Measurements from ENCODE around the gene PAK6. TPM values are rescaled to one million over a fixed set of nuclear protein-coding genes. Genes with fewer than 3 reads are reported as not detected.

Gene PAK6
- total RNA-seq, 1 experiment from 2014 or later = 0.45 TPM

DNA sequence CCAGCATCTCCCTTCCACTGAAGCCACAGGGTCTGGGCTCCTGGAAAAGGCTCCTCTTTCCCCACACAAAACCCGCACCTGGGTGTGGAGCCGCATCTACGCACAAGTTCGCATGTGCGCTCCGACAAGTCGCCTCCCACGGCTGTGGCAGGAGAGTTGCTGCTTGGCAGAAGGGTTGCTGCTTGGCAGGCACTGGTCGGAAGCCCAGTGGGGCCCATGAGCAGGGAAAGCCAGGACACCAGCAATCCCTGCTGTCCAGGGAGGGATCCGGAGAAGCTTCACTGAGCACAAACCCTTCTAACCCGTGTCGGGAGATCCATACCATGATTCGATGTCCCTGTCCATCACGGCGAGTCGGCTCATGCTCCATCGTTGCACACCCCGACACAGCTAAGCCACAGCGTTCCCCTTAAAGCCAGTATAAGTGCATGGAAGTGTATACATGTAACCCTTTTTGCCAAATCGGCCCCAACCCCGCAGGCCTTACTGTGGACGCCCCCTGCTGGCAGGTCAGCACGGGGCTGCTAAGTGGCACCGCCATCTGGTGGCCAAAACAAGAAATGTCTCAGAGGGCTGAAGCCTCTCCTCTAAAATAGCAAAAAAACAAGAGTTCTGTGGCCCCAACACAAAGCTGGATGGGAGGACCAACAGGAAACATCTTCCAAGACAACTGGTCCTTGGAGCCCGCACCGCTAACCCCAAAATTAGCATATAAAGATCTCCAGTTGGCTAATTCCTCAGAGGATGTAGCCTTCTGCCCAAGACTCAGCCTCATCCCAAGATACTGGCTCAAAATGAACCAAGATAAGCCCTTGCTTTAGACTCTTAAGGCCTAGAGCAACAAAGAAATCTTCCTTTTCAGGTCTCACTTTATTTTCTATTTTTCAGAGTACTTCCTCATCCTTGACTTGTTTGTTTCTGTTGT, 35.7 kb downstream of the PAK6 start:
- no peaks in the 10 kb centered on the region for H4K20me1 ChIP-seq (ENCODE audit: insufficient read depth, low read depth, low read length)
- no peaks in the 10 kb centered on the region for H3K27me3 ChIP-seq (ENCODE audit: low read length)
- no peaks in the 10 kb centered on the region for H3K36me3 ChIP-seq (ENCODE audit: insufficient read depth, low read length)
- no peaks in the 10 kb centered on the region for H3K79me2 ChIP-seq (ENCODE audit: low read length)
- no peak overlapping the region for H2AFZ ChIP-seq (ENCODE audit: low read length)
- no peaks in the 10 kb centered on the region for H3K9me3 ChIP-seq (ENCODE audit: low read length)
- H3K27ac ChIP-seq (ENCODE audit: low read length) = no peak overlapping the region
- no peak overlapping the region for H3K4me3 ChIP-seq (ENCODE audit: low read length)
- peaks cover 34% of the 10 kb centered on the region for H3K4me1 ChIP-seq (ENCODE audit: low read length)
- H3K9ac ChIP-seq (ENCODE audit: low read length) = no peak overlapping the region
- H3K9me2 ChIP-seq (replicated peaks; ENCODE audit: insufficient read depth, low read length) = no peaks in the 10 kb centered on the region
- peak; percentile 96 for DNase-seq
- H3K4me2 ChIP-seq (ENCODE audit: low read depth, low read length, poor library complexity, severe bottlenecking) = no peak overlapping the region

DNA sequence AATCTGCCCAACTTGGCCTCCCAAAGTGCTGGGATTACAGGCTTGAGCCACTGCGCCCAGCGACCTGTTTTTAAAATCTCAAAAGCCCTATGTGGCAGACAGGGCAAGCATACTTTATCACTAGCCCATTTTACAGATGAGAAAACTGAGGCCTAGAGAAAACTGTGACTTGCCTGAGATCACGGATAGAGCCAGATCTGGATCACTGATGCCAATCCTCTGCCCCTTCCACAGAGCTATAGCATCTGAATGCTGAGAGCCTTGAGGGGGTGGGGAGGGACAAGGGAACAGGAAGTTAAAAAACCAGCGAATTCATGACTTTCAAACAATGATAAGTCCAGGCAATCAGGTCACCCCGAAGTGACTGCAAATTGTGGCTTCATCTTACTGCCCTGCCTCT, 36.7 kb downstream of the PAK6 start:
- no peak overlapping the region for H3K4me2 ChIP-seq (ENCODE audit: low read depth, low read length, poor library complexity, severe bottlenecking)
- H2AFZ ChIP-seq (ENCODE audit: low read length) = no peak overlapping the region
- H3K27ac ChIP-seq (ENCODE audit: low read length) = no peak overlapping the region
- H3K9ac ChIP-seq (ENCODE audit: low read length) = no peak overlapping the region
- no peaks in the 10 kb centered on the region for H3K9me3 ChIP-seq (ENCODE audit: low read length)
- H4K20me1 ChIP-seq (ENCODE audit: insufficient read depth, low read depth, low read length) = no peaks in the 10 kb centered on the region
- H3K27me3 ChIP-seq (ENCODE audit: low read length) = no peaks in the 10 kb centered on the region
- no peaks in the 10 kb centered on the region for H3K9me2 ChIP-seq (replicated peaks; ENCODE audit: insufficient read depth, low read length)
- H3K36me3 ChIP-seq (ENCODE audit: insufficient read depth, low read length) = no peaks in the 10 kb centered on the region
- no peak overlapping the region for H3K4me3 ChIP-seq (ENCODE audit: low read length)
- H3K79me2 ChIP-seq (ENCODE audit: low read length) = no peaks in the 10 kb centered on the region
- DNase-seq = no peak
- peaks cover 34% of the 10 kb centered on the region for H3K4me1 ChIP-seq (ENCODE audit: low read length)

GRCh38 chr15:40275954-40276353, 37.1 kb downstream of the PAK6 start:
- H4K20me1 ChIP-seq (ENCODE audit: insufficient read depth, low read depth, low read length) = no peaks in the 10 kb centered on the region
- H3K9me2 ChIP-seq (replicated peaks; ENCODE audit: insufficient read depth, low read length) = no peaks in the 10 kb centered on the region
- H3K4me2 ChIP-seq (ENCODE audit: low read depth, low read length, poor library complexity, severe bottlenecking) = no peak overlapping the region
- H3K4me3 ChIP-seq (ENCODE audit: low read length) = no peak overlapping the region
- H3K27me3 ChIP-seq (ENCODE audit: low read length) = no peaks in the 10 kb centered on the region
- H3K9ac ChIP-seq (ENCODE audit: low read length) = no peak overlapping the region
- H3K27ac ChIP-seq (ENCODE audit: low read length) = no peak overlapping the region
- no peaks in the 10 kb centered on the region for H3K79me2 ChIP-seq (ENCODE audit: low read length)
- H3K9me3 ChIP-seq (ENCODE audit: low read length) = no peaks in the 10 kb centered on the region
- H3K36me3 ChIP-seq (ENCODE audit: insufficient read depth, low read length) = no peaks in the 10 kb centered on the region
- DNase-seq = no peak
- H3K4me1 ChIP-seq (ENCODE audit: low read length) = peaks cover 34% of the 10 kb centered on the region
- no peak overlapping the region for H2AFZ ChIP-seq (ENCODE audit: low read length)

DNA sequence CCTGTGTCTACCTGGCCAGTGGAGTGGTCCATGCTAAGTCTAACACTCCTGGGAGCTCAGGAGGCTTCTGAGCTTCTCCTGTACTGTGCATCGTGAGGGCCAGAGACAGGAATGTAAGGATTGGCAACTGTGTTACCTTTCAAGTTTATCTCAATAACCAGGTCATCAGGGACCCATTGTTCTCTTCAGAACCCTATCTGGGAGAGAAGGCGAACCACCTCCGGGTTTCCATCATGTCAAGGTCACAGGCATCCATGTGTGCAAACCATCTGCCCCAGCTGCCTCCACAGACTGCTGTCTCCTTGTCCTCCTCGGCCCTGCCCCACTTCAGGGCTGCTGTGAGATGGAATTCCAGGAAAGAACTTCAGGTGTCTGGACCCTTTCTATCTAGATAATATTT, 38.1 kb downstream of the PAK6 start:
- H3K27me3 ChIP-seq (ENCODE audit: low read length) = no peaks in the 10 kb centered on the region
- H4K20me1 ChIP-seq (ENCODE audit: insufficient read depth, low read depth, low read length) = no peaks in the 10 kb centered on the region
- H3K36me3 ChIP-seq (ENCODE audit: insufficient read depth, low read length) = no peaks in the 10 kb centered on the region
- H3K79me2 ChIP-seq (ENCODE audit: low read length) = no peaks in the 10 kb centered on the region
- no peak overlapping the region for H3K27ac ChIP-seq (ENCODE audit: low read length)
- H3K9ac ChIP-seq (ENCODE audit: low read length) = peak overlapping the region; percentile 35
- H3K4me3 ChIP-seq (ENCODE audit: low read length) = peak overlapping the region; percentile 49
- H3K4me2 ChIP-seq (ENCODE audit: low read depth, low read length, poor library complexity, severe bottlenecking) = peak overlapping the region; percentile 71
- no peak overlapping the region for H2AFZ ChIP-seq (ENCODE audit: low read length)
- no peaks in the 10 kb centered on the region for H3K9me2 ChIP-seq (replicated peaks; ENCODE audit: insufficient read depth, low read length)
- peak; percentile 46 for DNase-seq
- H3K4me1 ChIP-seq (ENCODE audit: low read length) = peaks cover 34% of the 10 kb centered on the region
- H3K9me3 ChIP-seq (ENCODE audit: low read length) = no peaks in the 10 kb centered on the region

GRCh38 chr15:40277471-40277870, 38.6 kb downstream of the PAK6 start:
- Histone ChIP-seq H3K27me3 (ENCODE audit: low read length) (no peaks in the 10 kb centered on the region), H3K36me3 (ENCODE audit: insufficient read depth, low read length) (no peaks in the 10 kb centered on the region), H3K9ac (ENCODE audit: low read length) (peak overlapping the region; percentile 35), H3K9me3 (ENCODE audit: low read length) (no peaks in the 10 kb centered on the region), H4K20me1 (ENCODE audit: insufficient read depth, low read depth, low read length) (no peaks in the 10 kb centered on the region), H3K9me2 (replicated peaks; ENCODE audit: insufficient read depth, low read length) (no peaks in the 10 kb centered on the region), H2AFZ (ENCODE audit: low read length) (no peak overlapping the region), H3K4me3 (ENCODE audit: low read length) (peak overlapping the region; percentile 49), H3K4me1 (ENCODE audit: low read length) (peaks cover 34% of the 10 kb centered on the region), H3K27ac (ENCODE audit: low read length) (no peak overlapping the region), H3K4me2 (ENCODE audit: low read depth, low read length, poor library complexity, severe bottlenecking) (peak overlapping the region; percentile 71), H3K79me2 (ENCODE audit: low read length) (no peaks in the 10 kb centered on the region)
- DNase-seq = peak; percentile 80

- Histone ChIP-seq H3K4me3 (ENCODE audit: low read length) (peak overlapping the region; percentile 49), H3K9ac (ENCODE audit: low read length) (peak overlapping the region; percentile 35), H3K4me1 (ENCODE audit: low read length) (peaks cover 34% of the 10 kb centered on the region), H4K20me1 (ENCODE audit: insufficient read depth, low read depth, low read length) (no peaks in the 10 kb centered on the region), H3K9me3 (ENCODE audit: low read length) (no peaks in the 10 kb centered on the region), H3K9me2 (replicated peaks; ENCODE audit: insufficient read depth, low read length) (no peaks in the 10 kb centered on the region), H3K36me3 (ENCODE audit: insufficient read depth, low read length) (no peaks in the 10 kb centered on the region), H3K79me2 (ENCODE audit: low read length) (no peaks in the 10 kb centered on the region), H2AFZ (ENCODE audit: low read length) (no peak overlapping the region), H3K27ac (ENCODE audit: low read length) (no peak overlapping the region), H3K4me2 (ENCODE audit: low read depth, low read length, poor library complexity, severe bottlenecking) (peak overlapping the region; percentile 71), H3K27me3 (ENCODE audit: low read length) (no peaks in the 10 kb centered on the region)
- DNase-seq = no peak
Measured at GRCh38 chr15:40278026-40278425, 39.2 kb downstream of the PAK6 start.

DNA sequence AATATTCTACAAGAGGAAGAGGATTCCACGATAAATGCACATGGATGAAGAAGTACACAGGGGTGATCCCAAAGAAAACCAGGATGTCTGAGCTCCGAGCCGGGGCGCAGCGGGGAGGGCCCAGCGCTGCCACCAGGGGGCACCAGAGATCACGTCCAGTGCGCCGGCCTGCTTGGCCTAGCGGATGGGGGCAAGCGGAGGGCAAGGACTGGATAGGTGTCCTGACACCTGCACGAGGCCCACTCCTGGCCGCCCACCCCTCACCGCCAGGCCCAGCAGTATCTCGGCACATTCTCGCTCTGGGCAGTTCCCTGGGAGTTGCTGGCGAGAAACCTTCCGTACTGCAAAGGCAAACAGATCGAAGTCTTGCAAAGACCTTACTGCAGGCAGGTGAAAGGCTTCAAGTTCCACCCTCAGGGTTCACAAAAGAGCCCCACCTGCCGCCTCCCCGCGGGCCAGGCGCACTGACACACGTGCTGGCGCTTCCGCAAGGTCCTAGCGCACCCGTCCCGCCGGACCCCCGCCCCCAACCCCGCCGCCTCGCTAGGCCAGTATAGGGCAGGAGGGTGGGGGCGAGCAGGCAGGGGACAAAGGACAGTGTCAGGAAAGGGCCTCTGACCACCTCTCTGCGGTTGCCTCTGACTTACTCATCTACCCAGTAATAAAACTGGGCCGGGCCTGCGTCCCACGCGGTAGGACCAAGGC, 40.7 kb downstream of the PAK6 start:
- no peaks in the 10 kb centered on the region for H3K79me2 ChIP-seq (ENCODE audit: low read length)
- H3K36me3 ChIP-seq (ENCODE audit: insufficient read depth, low read length) = no peaks in the 10 kb centered on the region
- no peak overlapping the region for H3K4me3 ChIP-seq (ENCODE audit: low read length)
- peak; percentile 83 for DNase-seq
- no peak overlapping the region for H3K27ac ChIP-seq (ENCODE audit: low read length)
- H3K4me1 ChIP-seq (ENCODE audit: low read length) = peaks cover 34% of the 10 kb centered on the region
- H2AFZ ChIP-seq (ENCODE audit: low read length) = no peak overlapping the region
- H3K27me3 ChIP-seq (ENCODE audit: low read length) = no peaks in the 10 kb centered on the region
- H3K9ac ChIP-seq (ENCODE audit: low read length) = no peak overlapping the region
- no peaks in the 10 kb centered on the region for H4K20me1 ChIP-seq (ENCODE audit: insufficient read depth, low read depth, low read length)
- H3K9me2 ChIP-seq (replicated peaks; ENCODE audit: insufficient read depth, low read length) = no peaks in the 10 kb centered on the region
- no peaks in the 10 kb centered on the region for H3K9me3 ChIP-seq (ENCODE audit: low read length)
- no peak overlapping the region for H3K4me2 ChIP-seq (ENCODE audit: low read depth, low read length, poor library complexity, severe bottlenecking)

- H2AFZ ChIP-seq (ENCODE audit: low read length) = no peak overlapping the region
- no peaks in the 10 kb centered on the region for H4K20me1 ChIP-seq (ENCODE audit: insufficient read depth, low read depth, low read length)
- no peaks in the 10 kb centered on the region for H3K27me3 ChIP-seq (ENCODE audit: low read length)
- no peak overlapping the region for H3K4me2 ChIP-seq (ENCODE audit: low read depth, low read length, poor library complexity, severe bottlenecking)
- H3K4me1 ChIP-seq (ENCODE audit: low read length) = peaks cover 34% of the 10 kb centered on the region
- H3K9ac ChIP-seq (ENCODE audit: low read length) = no peak overlapping the region
- no peak overlapping the region for H3K4me3 ChIP-seq (ENCODE audit: low read length)
- DNase-seq = no peak
- H3K9me2 ChIP-seq (replicated peaks; ENCODE audit: insufficient read depth, low read length) = no peaks in the 10 kb centered on the region
- H3K9me3 ChIP-seq (ENCODE audit: low read length) = no peaks in the 10 kb centered on the region
- no peaks in the 10 kb centered on the region for H3K79me2 ChIP-seq (ENCODE audit: low read length)
- H3K27ac ChIP-seq (ENCODE audit: low read length) = no peak overlapping the region
- no peaks in the 10 kb centered on the region for H3K36me3 ChIP-seq (ENCODE audit: insufficient read depth, low read length)
Measured at GRCh38 chr15:40280260-40281056, 41.6 kb downstream of the PAK6 start.
